ENCODE results near the gene PIM3. TPM values are rescaled to one million over a fixed set of nuclear protein-coding genes. Genes with fewer than 3 reads are reported as not detected.
"Not testable (repeated sequence)": the region's sequence is repeated elsewhere in the genome, so short reads cannot be mapped to it uniquely, and the experiment has no call there.

PIM3 gene
- polyA plus RNA-seq, 3 donors from 2014 or later = 14.5 to 20.6 (median 15.8) TPM

GRCh38 chr22:49943405-49943765, 17.2 kb upstream of the PIM3 start:
- Mint-ChIP-seq H3K4me3 (no peak overlapping the region), H3K27me3 (ENCODE audit: low read depth in 3 of 3) (peaks cover 0 to 6% (median 0%) of the 10 kb centered on the region in 3 donors), H3K27ac (peak overlapping the region in 1 of 6 donors; percentile 27), H3K4me1 (peaks cover 16% of the 10 kb centered on the region in 2 donors), H3K36me3 (no peaks in the 10 kb centered on the region), H3K9me3 (no peaks in the 10 kb centered on the region)
- DNase-seq = no peak

- Mint-ChIP-seq H3K27ac (peak overlapping the region in 3 of 6 donors; percentile 19 to 36 (median 27)), H3K9me3 (no peaks in the 10 kb centered on the region), H3K36me3 (no peaks in the 10 kb centered on the region), H3K4me1 (peaks cover 16% of the 10 kb centered on the region in 2 donors), H3K27me3 (ENCODE audit: low read depth in 3 of 3) (peaks cover 0 to 6% (median 0%) of the 10 kb centered on the region in 3 donors), H3K4me3 (no peak overlapping the region)
- no peak for DNase-seq
Measured at GRCh38 chr22:49943771-49944398, 16.7 kb upstream of the PIM3 start.

GRCh38 chr22:49944399-49944891, 16.1 kb upstream of the PIM3 start:
- Mint-ChIP-seq H3K9me3 (no peaks in the 10 kb centered on the region), H3K27me3 (ENCODE audit: low read depth in 3 of 3) (peaks cover 0 to 6% (median 0%) of the 10 kb centered on the region in 3 donors), H3K27ac (peak overlapping the region in 3 of 6 donors; percentile 45 to 93 (median 93)), H3K4me1 (peaks cover 16% of the 10 kb centered on the region in 2 donors), H3K4me3 (no peak overlapping the region), H3K36me3 (no peaks in the 10 kb centered on the region)
- peak in 1 of 3 donors; percentile 34 for DNase-seq

- not testable (repeated sequence) for H3K9me3 Mint-ChIP-seq; H3K27me3 Mint-ChIP-seq (ENCODE audit: low read depth in 3 of 3); H3K36me3 Mint-ChIP-seq
- Mint-ChIP-seq H3K4me3 (peak overlapping the region; percentile 10 to 63 (median 20)), H3K27ac (peak overlapping the region; percentile 83 to 96 (median 92)), H3K4me1 (peaks cover 16% of the 10 kb centered on the region in 2 donors)
- DNase-seq = peak; percentile 55 to 77 (median 77)
Measured at GRCh38 chr22:49945042-49945794, 15.4 kb upstream of the PIM3 start.

- DNase-seq = no peak
- Mint-ChIP-seq H3K36me3 (no peaks in the 10 kb centered on the region), H3K27ac (peak overlapping the region in 3 of 6 donors; percentile 45 to 93 (median 49)), H3K9me3 (no peaks in the 10 kb centered on the region), H3K4me3 (no peak overlapping the region), H3K4me1 (peaks cover 16% of the 10 kb centered on the region in 2 donors), H3K27me3 (ENCODE audit: low read depth in 3 of 3) (peaks cover 0 to 3% (median 0%) of the 10 kb centered on the region in 3 donors)
Measured at GRCh38 chr22:49946612-49947295, 13.8 kb upstream of the PIM3 start.

- H3K36me3 Mint-ChIP-seq = no peaks in the 10 kb centered on the region
- no peak for DNase-seq
- peaks cover 0 to 3% (median 0%) of the 10 kb centered on the region in 3 donors for H3K27me3 Mint-ChIP-seq (ENCODE audit: low read depth in 3 of 3)
- no peaks in the 10 kb centered on the region for H3K9me3 Mint-ChIP-seq
- H3K4me3 Mint-ChIP-seq = no peak overlapping the region
- H3K4me1 Mint-ChIP-seq = peaks cover 16% of the 10 kb centered on the region in 2 donors
- peak overlapping the region in 1 of 6 donors; percentile 93 for H3K27ac Mint-ChIP-seq
Measured at GRCh38 chr22:49947296-49947622, 13.3 kb upstream of the PIM3 start.

- Mint-ChIP-seq H3K9me3 (no peaks in the 10 kb centered on the region), H3K4me3 (no peak overlapping the region), H3K27me3 (ENCODE audit: low read depth in 3 of 3) (peaks cover 0 to 3% (median 0%) of the 10 kb centered on the region in 3 donors), H3K4me1 (peaks cover 16% of the 10 kb centered on the region in 2 donors), H3K27ac (no peak overlapping the region), H3K36me3 (no peaks in the 10 kb centered on the region)
- DNase-seq = no peak
Measured at GRCh38 chr22:49948116-49948957, 12.2 kb upstream of the PIM3 start.

- H3K4me1 Mint-ChIP-seq = peaks cover 16% of the 10 kb centered on the region in 2 donors
- peaks cover 0 to 3% (median 0%) of the 10 kb centered on the region in 3 donors for H3K27me3 Mint-ChIP-seq (ENCODE audit: low read depth in 3 of 3)
- no peak overlapping the region for H3K4me3 Mint-ChIP-seq
- DNase-seq = no peak
- H3K27ac Mint-ChIP-seq = no peak overlapping the region
- no peaks in the 10 kb centered on the region for H3K36me3 Mint-ChIP-seq
- H3K9me3 Mint-ChIP-seq = no peaks in the 10 kb centered on the region
Measured at GRCh38 chr22:49948958-49949913, 11.3 kb upstream of the PIM3 start.

GRCh38 chr22:49949914-49950292, 10.7 kb upstream of the PIM3 start:
- Mint-ChIP-seq H3K4me1 (peaks cover 15 to 16% of the 10 kb centered on the region in 2 donors), H3K36me3 (no peaks in the 10 kb centered on the region), H3K27me3 (ENCODE audit: low read depth in 3 of 3) (peaks cover 0 to 3% (median 0%) of the 10 kb centered on the region in 3 donors), H3K27ac (no peak overlapping the region), H3K9me3 (no peaks in the 10 kb centered on the region), H3K4me3 (no peak overlapping the region)
- DNase-seq = no peak

GRCh38 chr22:49950396-49950994, 10.1 kb upstream of the PIM3 start:
- Mint-ChIP-seq H3K9me3 (no peaks in the 10 kb centered on the region), H3K4me1 (peaks cover 10 to 12% of the 10 kb centered on the region in 2 donors), H3K27me3 (ENCODE audit: low read depth in 3 of 3) (peaks cover 0 to 2% (median 0%) of the 10 kb centered on the region in 3 donors), H3K27ac (no peak overlapping the region), H3K36me3 (no peaks in the 10 kb centered on the region), H3K4me3 (no peak overlapping the region)
- no peak for DNase-seq

- H3K9me3 Mint-ChIP-seq = no peaks in the 10 kb centered on the region
- peaks cover 3 to 5% of the 10 kb centered on the region in 2 donors for H3K4me1 Mint-ChIP-seq
- no peak overlapping the region for H3K27ac Mint-ChIP-seq
- no peaks in the 10 kb centered on the region for H3K36me3 Mint-ChIP-seq
- no peak for DNase-seq
- H3K4me3 Mint-ChIP-seq = no peak overlapping the region
- H3K27me3 Mint-ChIP-seq (ENCODE audit: low read depth in 3 of 3) = no peaks in the 10 kb centered on the region
Measured at GRCh38 chr22:49951000-49951677, 9.4 kb upstream of the PIM3 start.

GRCh38 chr22:49951678-49951985, 8.9 kb upstream of the PIM3 start:
- no peaks in the 10 kb centered on the region for H3K9me3 Mint-ChIP-seq
- DNase-seq = no peak
- H3K27ac Mint-ChIP-seq = no peak overlapping the region
- no peak overlapping the region for H3K4me3 Mint-ChIP-seq
- no peaks in the 10 kb centered on the region for H3K27me3 Mint-ChIP-seq (ENCODE audit: low read depth in 3 of 3)
- no peaks in the 10 kb centered on the region for H3K36me3 Mint-ChIP-seq
- peaks cover 0 to 2% of the 10 kb centered on the region in 2 donors for H3K4me1 Mint-ChIP-seq
